Breast epithelium (tissue), 4 donors: ENCODE results near the gene ARF3. TPM values are rescaled to one million over a fixed set of nuclear protein-coding genes. Genes with fewer than 3 reads are reported as not detected.

Experiments used
- DNase-seq, 2 donors: peaks; one replicate each; pipeline ENCODE4 v3.0.0-alpha.2; 2019; ENCODE audit warnings: low spot score in 2 of 2
- H3K27ac ChIP-seq, 2 donors: fragments of 200-600 bp; sonication (generic) in 1 of 2; one replicate each; pipeline ENCODE4 v1.5.1; 2016 to 2019; ENCODE audit warnings: mild to moderate bottlenecking in 1 of 2
- H3K27me3 ChIP-seq, 2 donors: fragments of 200-600 bp; sonication (generic) in 1 of 2; one replicate each; pipeline versions ENCODE4 v1.5.1 to v1.6.0; 2017 to 2019; ENCODE audit warnings: control low read depth in 1 of 2, mild to moderate bottlenecking in 1 of 2
- H3K36me3 ChIP-seq: fragments of 200-600 bp; one replicate; pipeline ENCODE4 v1.5.1; 2019
- H3K4me1 ChIP-seq, 2 donors: fragments of 200-600 bp; sonication (generic); one replicate each; pipeline ENCODE4 v1.5.1; 2016 to 2019; ENCODE audit warnings: control low read depth in 1 of 2
- H3K4me3 ChIP-seq, 3 donors: fragments of 200-600 bp; sonication (generic); 1 replicate in 2 of 3; 2 replicates in 1 of 3; pipeline ENCODE4 v1.5.1; 2016 to 2019; ENCODE audit warnings: mild to moderate bottlenecking in 3 of 3, moderate library complexity in 2 of 3
- H3K9me3 ChIP-seq, 2 donors: fragments of 200-600 bp; sonication (generic) in 1 of 2; one replicate each; pipeline ENCODE4 v1.5.1; 2016 to 2019; ENCODE audit warnings: control low read depth in 1 of 2
- CTCF ChIP-seq, 3 donors: fragments of 450-650 bp; IDR thresholded peaks; one replicate each; pipeline ENCODE4 v1.5.1; 2016 to 2017; ENCODE audit warnings: antibody characterized with exemption in 3 of 3, mild to moderate bottlenecking in 3 of 3, moderate library complexity in 3 of 3
- POLR2A ChIP-seq: fragments of 450-650 bp; IDR thresholded peaks from one replicate; pipeline ENCODE4 v1.6.1; 2016; ENCODE audit warnings: antibody characterized with exemption, mild to moderate bottlenecking, moderate library complexity
- POLR2AphosphoS5 ChIP-seq, 3 donors: sonication (generic); formaldehyde crosslinking; IDR thresholded peaks; one replicate each; pipeline ENCODE4 v1.6.1; 2017; ENCODE audit warnings: antibody characterized with exemption in 3 of 3
- intact Hi-C: fragments of 100-400 bp; cut with DNase I; formaldehyde crosslinking; loops from one replicate; pipeline ENCODE4 v1.15.1; 2023; ENCODE audit warnings: low total_unique reads
- total RNA-seq, 3 donors: library from RNA; depleted of rRNA; stranded (reverse); fragments of >200 nt; gene quantifications; one replicate each; pipeline ENCODE4 v1.1.0, GENCODE V29; 2016

The ARF3 gene
- 10 to 100 TPM; 65.2 to 86.2 (median 75.2) TPM for total RNA-seq

GRCh38 chr12:48957141-48958048 is at the start of gene ARF3:
Gene ARF3, minus strand, starts transcription at chr12:48957487. Its CDS starts 16,392 bp downstream, at chr12:48941095.
- Histone ChIP-seq H3K36me3 (no peaks in the 10 kb centered on the region), H3K4me1 (peaks cover 0 to 13% of the 10 kb centered on the region in 2 donors), H3K27ac (peak within 1 kb of the TSS; percentile 83 to 98), H3K4me3 (peak within 1 kb of the TSS; percentile 77 to 99 (median 98)), H3K9me3 (no peaks in the 10 kb centered on the region), H3K27me3 (no peaks in the 10 kb centered on the region)
- TF ChIP-seq CTCF (IDR thresholded peaks at IDR 0.05) (no peak), POLR2AphosphoS5 (IDR thresholded peaks at IDR 0.05) (peak; percentile 46 to 82 (median 49)), POLR2A (peak; percentile 63)
- intact Hi-C loops: no loop called here
- peak; percentile 89 to 94 for DNase-seq

GRCh38 chr12:49000346-49000745 is 43.1 kb upstream of the ARF3 start:
- Histone ChIP-seq H3K4me1 (peaks cover 3 to 12% of the 10 kb centered on the region in 2 donors), H3K27ac (no peak overlapping the region), H3K27me3 (peaks cover 0 to 4% of the 10 kb centered on the region in 2 donors), H3K36me3 (no peaks in the 10 kb centered on the region), H3K4me3 (no peak overlapping the region), H3K9me3 (no peaks in the 10 kb centered on the region)
- intact Hi-C loops: no loop called here
- no peak for TF ChIP-seq POLR2AphosphoS5 (IDR thresholded peaks at IDR 0.05)
- no peak for TF ChIP-seq CTCF (IDR thresholded peaks at IDR 0.05)
- no peak for TF ChIP-seq POLR2A
- no peak for DNase-seq

GRCh38 chr12:48999371-49000131 is 42.3 kb upstream of the ARF3 start, which contains the start of gene DDN:
Gene DDN, minus strand, starts transcription at chr12:48999375. Its CDS starts 88 bp downstream, at chr12:48999287.
- H3K9me3 ChIP-seq: no peaks in the 10 kb centered on the region
- TF ChIP-seq POLR2AphosphoS5 (IDR thresholded peaks at IDR 0.05) (no peak), CTCF (IDR thresholded peaks at IDR 0.05) (no peak), POLR2A (no peak)
- H3K4me1 ChIP-seq: peaks cover 3 to 12% of the 10 kb centered on the region in 2 donors
- intact Hi-C loops: no loop called here
- peak within 1 kb of the TSS; percentile 39 to 73 (median 57) for H3K4me3 ChIP-seq
- DNase-seq: no peak
- no peaks in the 10 kb centered on the region for H3K36me3 ChIP-seq
- H3K27ac ChIP-seq: no peak within 1 kb of the TSS
- peaks cover 0 to 11% of the 10 kb centered on the region in 2 donors for H3K27me3 ChIP-seq

- DNase-seq: no peak
- intact Hi-C loops: no loop called here
- peaks cover 0 to 14% of the 10 kb centered on the region in 2 donors for H3K27me3 ChIP-seq
- TF ChIP-seq POLR2AphosphoS5 (IDR thresholded peaks at IDR 0.05) (no peak), POLR2A (no peak), CTCF (IDR thresholded peaks at IDR 0.05) (no peak)
- H3K36me3 ChIP-seq: no peaks in the 10 kb centered on the region
- no peaks in the 10 kb centered on the region for H3K9me3 ChIP-seq
- H3K4me3 ChIP-seq: peak overlapping the region; percentile 39 to 73 (median 57)
- H3K4me1 ChIP-seq: peaks cover 3 to 12% of the 10 kb centered on the region in 2 donors
- no peak overlapping the region for H3K27ac ChIP-seq
These were observed 41.4 kb upstream of the ARF3 start for GRCh38 chr12:48998497-48999353.
